ENCODE data around the gene DHX35.
"Not testable (repeated sequence)": the region's sequence is repeated elsewhere in the genome, so short reads cannot be mapped to it uniquely, and the experiment has no call there.

DHX35 gene

DNA sequence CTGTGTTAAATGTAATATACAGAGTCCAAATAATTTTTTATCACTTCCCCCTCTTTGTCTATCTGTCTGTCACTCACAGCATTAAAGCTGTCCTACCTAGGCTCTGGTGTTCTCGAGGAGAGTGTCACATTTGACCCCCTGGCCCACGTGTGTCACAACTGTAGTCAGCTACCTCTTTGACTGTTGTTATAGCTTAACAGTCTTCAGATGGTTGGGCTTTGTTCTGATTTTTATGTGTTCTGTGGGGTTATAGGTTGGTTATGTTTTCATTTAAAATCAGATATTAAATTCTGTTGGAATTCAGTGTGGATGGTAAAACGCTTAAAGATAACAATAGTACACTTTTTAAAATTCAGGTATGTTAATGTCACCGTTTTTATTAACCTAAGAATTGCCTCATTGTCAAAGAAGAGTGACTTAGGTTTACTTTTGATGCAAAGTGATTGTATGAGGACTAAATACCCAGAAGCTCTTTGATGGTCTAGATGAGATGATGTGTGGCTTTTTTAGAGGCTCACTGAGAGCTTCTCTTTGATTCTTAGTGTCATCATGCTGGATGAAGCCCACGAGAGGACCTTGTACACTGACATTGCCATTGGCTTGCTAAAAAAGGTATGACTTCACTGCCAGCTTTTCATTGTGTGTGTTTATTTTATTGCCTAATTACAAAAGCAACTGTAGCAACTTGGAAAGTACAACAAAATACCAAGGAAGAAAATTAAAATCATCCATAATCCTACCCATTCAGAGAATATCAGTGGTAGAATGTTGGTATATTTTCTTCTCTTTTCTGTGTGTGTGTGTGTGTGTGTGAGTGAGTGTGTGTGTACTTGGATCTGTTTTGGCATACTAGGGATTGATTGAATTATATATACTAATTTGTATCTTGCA, 29.9 kb downstream of the DHX35 start:
- H3K36me3 ChIP-seq = peaks cover 57 to 89% (median 79%) of the 10 kb centered on the region in 11 experiments
- no peaks in the 10 kb centered on the region for H3K27me3 ChIP-seq
- no peak overlapping the region for H3K27ac ChIP-seq
- peaks cover 0 to 3% (median 0%) of the 10 kb centered on the region in 11 experiments; a peak in 3 of 22 replicates for H4K20me1 ChIP-seq
- H3K4me2 ChIP-seq = no peak overlapping the region
- no peak overlapping the region for H3K4me3 ChIP-seq
- no peak overlapping the region for H3K9ac ChIP-seq
- TF ChIP-seq Cebpa-rat (IDR thresholded peaks at IDR 0.05) = no peak
- H3K9me3 ChIP-seq (replicated peaks in 1 of 11) = no peaks in the 10 kb centered on the region
- peaks cover 3 to 15% (median 14%) of the 10 kb centered on the region in 10 experiments; a peak in 19 of 20 replicates for H3K4me1 ChIP-seq

DNA sequence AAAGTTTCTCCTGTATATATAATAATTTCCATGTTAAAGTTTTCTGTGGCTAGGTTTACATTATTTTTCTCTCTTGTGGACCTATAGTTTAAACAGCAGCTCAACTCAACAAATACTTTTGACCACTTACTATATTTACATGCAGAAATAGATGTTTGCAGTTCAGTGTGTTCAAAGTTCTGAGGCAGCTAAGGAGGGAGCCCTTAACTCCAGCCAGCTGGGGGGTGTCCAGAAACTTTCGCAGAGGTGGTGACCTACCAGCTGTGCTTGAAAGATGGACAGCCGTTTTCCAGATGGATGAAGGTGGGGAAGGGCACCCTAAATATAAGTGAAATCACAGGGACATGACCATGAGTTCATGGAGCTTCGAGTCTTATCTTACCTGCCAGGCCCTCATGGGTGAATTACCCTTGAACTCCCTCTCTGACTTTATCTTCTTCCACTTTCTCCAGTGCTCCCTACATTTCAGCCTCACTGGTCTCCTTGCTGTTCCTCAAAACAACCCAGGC, 33.4 kb downstream of the DHX35 start:
- Histone ChIP-seq H3K36me3 (peaks cover 73 to 99% (median 91%) of the 10 kb centered on the region in 11 experiments), H4K20me1 (peaks cover 0 to 7% (median 0%) of the 10 kb centered on the region in 11 experiments; a peak in 5 of 22 replicates), H3K9me3 (replicated peaks in 1 of 11) (no peaks in the 10 kb centered on the region), H3K4me2 (no peak overlapping the region), H3K9ac (no peak overlapping the region), H3K27me3 (no peaks in the 10 kb centered on the region), H3K27ac (no peak overlapping the region), H3K4me3 (no peak overlapping the region), H3K4me1 (peaks cover 0 to 10% (median 0%) of the 10 kb centered on the region in 10 experiments; a peak in 5 of 20 replicates)
- no peak for TF ChIP-seq Cebpa-rat (IDR thresholded peaks at IDR 0.05)

DNA sequence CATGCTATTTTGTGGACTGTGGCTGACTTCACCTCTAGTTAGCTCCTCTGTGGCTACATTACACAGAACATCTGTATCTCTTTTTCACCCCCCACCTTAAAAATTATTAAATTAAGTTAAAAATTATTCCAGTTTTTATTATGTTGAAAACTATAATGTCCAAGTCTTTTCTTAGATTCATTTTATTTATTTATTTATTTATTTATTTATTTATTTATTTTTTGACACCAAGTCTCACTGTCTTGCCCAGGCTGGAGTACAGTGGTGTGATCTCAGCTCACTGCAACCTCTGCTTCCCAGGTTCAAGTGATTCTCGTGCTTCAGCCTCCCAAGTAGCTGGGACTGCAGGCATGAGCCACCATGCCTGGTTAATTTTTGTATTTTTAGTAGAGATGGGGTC, 34.7 kb downstream of the DHX35 start:
- H3K4me2 ChIP-seq; H3K9me3 ChIP-seq (replicated peaks in 1 of 11); H3K9ac ChIP-seq; H3K4me3 ChIP-seq; H3K27me3 ChIP-seq; H3K27ac ChIP-seq; H4K20me1 ChIP-seq: not testable (repeated sequence)
- Histone ChIP-seq H3K36me3 (peaks cover 79 to 100% (median 90%) of the 10 kb centered on the region in 11 experiments), H3K4me1 (peaks cover 0 to 10% (median 0%) of the 10 kb centered on the region in 10 experiments; a peak in 5 of 20 replicates)

DNA sequence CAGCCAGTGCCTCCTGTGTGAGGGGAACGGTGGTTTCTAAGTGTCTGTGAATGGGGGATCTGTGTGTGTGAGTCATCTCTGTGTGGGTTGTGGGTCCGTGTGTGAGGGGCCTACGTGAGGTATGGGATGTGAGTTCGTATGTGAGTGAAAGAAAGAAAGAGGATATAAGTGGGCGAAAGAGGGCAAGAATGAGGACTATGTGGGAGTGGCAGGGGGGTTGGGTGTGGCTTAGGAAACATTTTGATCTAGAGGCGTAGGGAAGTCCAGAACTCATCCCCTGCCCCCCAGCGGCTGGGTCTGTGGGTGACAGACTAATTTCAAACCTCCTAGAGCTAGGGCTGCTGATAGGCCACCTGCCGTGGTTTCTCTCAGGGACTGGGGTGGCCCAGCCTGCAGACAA, 35.5 kb downstream of the DHX35 start:
- Histone ChIP-seq H3K36me3 (peaks cover 86 to 100% (median 93%) of the 10 kb centered on the region in 11 experiments), H3K4me1 (peaks cover 0 to 10% (median 0%) of the 10 kb centered on the region in 10 experiments; a peak in 5 of 20 replicates)
- no peak for TF ChIP-seq Cebpa-rat (IDR thresholded peaks at IDR 0.05)

DNA sequence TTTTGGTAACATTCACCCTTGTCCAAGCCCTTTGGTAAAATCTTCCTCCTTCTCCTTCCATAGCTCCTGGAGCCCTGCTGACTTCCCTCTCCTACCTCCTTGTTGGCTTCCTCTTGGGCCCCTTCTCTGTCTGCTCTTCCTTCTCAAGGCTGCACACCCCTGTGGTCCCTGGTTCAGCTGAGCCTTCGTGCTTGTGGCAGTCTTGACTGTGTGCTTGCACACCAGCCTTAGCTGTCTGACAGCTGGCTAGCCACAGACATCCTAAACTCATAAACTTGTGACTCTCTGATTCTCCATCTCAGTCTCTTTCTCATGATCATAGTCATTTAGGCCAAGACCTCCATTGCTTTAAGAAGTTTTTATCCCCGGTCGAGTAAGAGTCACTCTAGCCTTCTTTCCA, 37.1 kb downstream of the DHX35 start:
- H4K20me1 ChIP-seq = peaks cover 0 to 7% (median 0%) of the 10 kb centered on the region in 11 experiments; a peak in 4 of 22 replicates
- peaks cover 0 to 10% (median 0%) of the 10 kb centered on the region in 10 experiments; a peak in 5 of 20 replicates for H3K4me1 ChIP-seq
- no peak for TF ChIP-seq Cebpa-rat (IDR thresholded peaks at IDR 0.05)
- no peak overlapping the region for H3K27ac ChIP-seq
- H3K4me2 ChIP-seq = no peak overlapping the region
- peaks cover 89 to 100% (median 96%) of the 10 kb centered on the region in 11 experiments for H3K36me3 ChIP-seq
- H3K9me3 ChIP-seq (replicated peaks in 1 of 11) = no peaks in the 10 kb centered on the region
- no peaks in the 10 kb centered on the region for H3K27me3 ChIP-seq
- no peak overlapping the region for H3K4me3 ChIP-seq
- no peak overlapping the region for H3K9ac ChIP-seq

More for the DNA sequence above, 35.5 kb downstream of the DHX35 start:
- Histone ChIP-seq H3K27me3 (no peaks in the 10 kb centered on the region), H4K20me1 (peaks cover 0 to 7% (median 0%) of the 10 kb centered on the region in 11 experiments; a peak in 4 of 22 replicates), H3K9me3 (replicated peaks in 1 of 11) (no peaks in the 10 kb centered on the region), H3K4me2 (peak overlapping the region in 1 of 11 experiments; percentile 7; a peak in 3 of 22 replicates), H3K4me3 (no peak overlapping the region), H3K27ac (no peak overlapping the region), H3K9ac (no peak overlapping the region)

DNA sequence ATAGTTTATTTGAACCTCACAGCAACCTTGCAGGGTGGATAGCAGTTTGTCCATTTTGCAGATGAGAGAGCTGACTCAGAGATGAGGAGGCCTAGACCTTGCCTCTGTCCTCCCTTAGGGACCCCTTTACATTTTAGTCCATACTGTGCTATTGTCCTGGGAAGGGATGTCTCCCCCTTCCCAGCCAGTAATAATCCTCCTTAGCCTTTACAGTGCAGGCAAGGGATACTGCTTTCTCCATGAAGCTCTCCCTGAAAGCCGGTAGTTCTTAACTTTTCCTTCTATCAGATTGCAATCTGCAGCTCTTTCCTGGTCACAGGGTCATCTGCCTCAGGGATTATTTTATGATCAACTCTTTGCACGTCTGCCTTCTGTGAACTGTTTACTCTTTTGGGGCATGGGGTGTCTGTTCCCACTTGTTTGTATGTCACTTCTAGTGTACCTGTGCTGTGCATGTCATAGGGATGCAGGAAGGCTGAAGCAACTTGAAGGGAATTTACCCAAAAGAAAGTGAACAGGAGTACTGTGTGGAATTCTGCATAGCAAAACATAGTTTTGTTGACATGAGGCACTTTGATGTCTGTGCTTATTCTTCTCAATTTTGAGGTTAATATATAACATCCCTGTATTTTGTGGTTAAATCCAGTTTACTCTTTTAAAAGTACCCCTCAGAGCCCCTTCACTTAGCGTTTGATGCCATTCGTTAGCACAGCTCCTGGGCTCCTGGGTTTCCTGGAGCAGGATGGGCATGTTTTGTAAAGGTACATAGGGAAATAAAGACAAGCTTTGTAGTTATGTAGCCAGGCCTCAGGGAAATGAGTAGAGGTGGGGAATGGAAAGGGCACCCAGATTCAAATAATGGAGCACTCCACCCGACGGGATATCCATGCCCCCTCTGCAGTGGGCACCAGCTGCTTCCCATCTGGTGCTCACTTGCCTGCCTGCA, 38.1 kb downstream of the DHX35 start:
- H3K4me1 ChIP-seq = peaks cover 0 to 10% (median 0%) of the 10 kb centered on the region in 10 experiments; a peak in 5 of 20 replicates
- H3K4me3 ChIP-seq = no peak overlapping the region
- H3K36me3 ChIP-seq = peaks cover 88 to 100% (median 97%) of the 10 kb centered on the region in 11 experiments
- H4K20me1 ChIP-seq = peaks cover 0 to 7% (median 0%) of the 10 kb centered on the region in 11 experiments; a peak in 5 of 22 replicates
- no peak overlapping the region for H3K27ac ChIP-seq
- H3K9me3 ChIP-seq (replicated peaks in 1 of 11) = no peaks in the 10 kb centered on the region
- H3K4me2 ChIP-seq = no peak overlapping the region
- no peaks in the 10 kb centered on the region for H3K27me3 ChIP-seq
- H3K9ac ChIP-seq = no peak overlapping the region
- TF ChIP-seq Cebpa-rat (IDR thresholded peaks at IDR 0.05) = no peak

DNA sequence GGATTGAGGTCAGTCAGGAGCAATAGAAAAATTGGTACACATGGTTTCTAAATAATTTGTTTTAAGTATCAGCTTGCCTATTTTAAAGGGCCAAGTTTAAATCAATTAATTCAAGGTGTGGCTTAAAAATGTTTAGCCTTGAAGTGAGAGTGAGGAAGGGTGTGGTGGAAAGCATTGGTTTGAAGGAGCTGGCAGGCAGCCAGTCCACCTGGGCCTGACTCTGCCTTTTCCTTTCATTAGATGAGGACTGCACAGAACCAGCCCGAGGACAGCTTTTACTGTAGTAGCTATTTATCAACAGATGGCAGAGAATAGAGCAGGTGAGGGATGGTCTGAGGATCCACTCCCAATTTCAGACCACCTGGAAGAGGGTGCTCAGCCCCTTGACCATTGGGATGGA, 42.4 kb downstream of the DHX35 start:
- Histone ChIP-seq H3K4me2 (no peak overlapping the region), H3K4me1 (peaks cover 0 to 13% (median 6%) of the 10 kb centered on the region in 10 experiments; a peak in 11 of 20 replicates), H3K27me3 (no peaks in the 10 kb centered on the region), H3K27ac (no peak overlapping the region), H3K36me3 (peaks cover 91 to 100% (median 98%) of the 10 kb centered on the region in 11 experiments), H3K4me3 (no peak overlapping the region), H3K9me3 (replicated peaks in 1 of 11) (no peaks in the 10 kb centered on the region), H3K9ac (no peak overlapping the region), H4K20me1 (peaks cover 0 to 6% (median 0%) of the 10 kb centered on the region in 11 experiments; a peak in 3 of 22 replicates)
- no peak for TF ChIP-seq Cebpa-rat (IDR thresholded peaks at IDR 0.05)

DNA sequence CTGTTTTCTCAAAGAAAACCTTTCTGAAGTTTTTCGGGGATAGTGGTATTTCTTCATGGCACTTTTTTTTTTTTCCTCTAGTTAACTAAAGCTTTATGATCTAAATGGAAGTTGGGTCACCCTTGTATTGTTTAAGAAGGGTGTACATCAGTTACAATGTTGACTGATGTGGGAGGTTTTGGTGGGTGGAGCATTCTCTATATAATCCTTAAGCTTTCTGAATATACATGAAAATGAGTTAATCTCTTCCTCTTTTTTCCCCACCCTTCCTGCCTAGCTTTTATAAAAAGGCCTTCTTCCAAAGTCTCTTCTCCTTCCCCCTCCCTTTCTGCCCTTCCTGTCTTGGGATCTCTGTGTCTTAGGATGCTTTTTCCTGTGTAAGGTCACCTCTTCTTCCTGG, 47.2 kb downstream of the DHX35 start:
- TF ChIP-seq Cebpa-rat (IDR thresholded peaks at IDR 0.05) = no peak
- Histone ChIP-seq H3K36me3 (peaks cover 89 to 98% (median 93%) of the 10 kb centered on the region in 11 experiments), H3K4me2 (peak overlapping the region in 3 of 11 experiments; percentile 24 to 47 (median 36); a peak in 4 of 22 replicates)

More for the DNA sequence above, 47.2 kb downstream of the DHX35 start:
- no peak overlapping the region for H3K9ac ChIP-seq
- H3K27me3 ChIP-seq = no peaks in the 10 kb centered on the region
- H3K27ac ChIP-seq = no peak overlapping the region
- H3K4me1 ChIP-seq = peaks cover 0 to 15% (median 6%) of the 10 kb centered on the region in 10 experiments; a peak in 11 of 20 replicates
- H4K20me1 ChIP-seq = no peaks in the 10 kb centered on the region; a peak in 2 of 22 replicates
- no peak overlapping the region for H3K4me3 ChIP-seq
- no peaks in the 10 kb centered on the region for H3K9me3 ChIP-seq (replicated peaks in 1 of 11)
